T-helper 1 cell (primary cell): Measurements from ENCODE around the gene CHMP3.
A peak's percentile ranks its signal among the peaks of the same experiment; 100 is the strongest.
"Not testable (repeated sequence)": the region's sequence is repeated elsewhere in the genome, so short reads cannot be mapped to it uniquely, and the experiment has no call there.

Experiments used
- DNase-seq, 5 donors: peaks; one replicate each; pipeline ENCODE4 v3.0.0-alpha.2; 2012 to 2020

CHMP3 gene

GRCh38 chr2:86507600-86507999, 55.6 kb downstream of the CHMP3 start:
- DNase-seq, result no peak

- DNase-seq, result no peak
These were observed 62.7 kb downstream of the CHMP3 start for GRCh38 chr2:86500325-86501083.

- DNase-seq, result no peak
These were observed 63.9 kb downstream of the CHMP3 start for GRCh38 chr2:86499326-86499725.

- DNase-seq, result no peak
These were observed 64.6 kb downstream of the CHMP3 start for GRCh38 chr2:86498468-86499260.

GRCh38 chr2:86496391-86496790, 66.9 kb downstream of the CHMP3 start:
- not testable (repeated sequence) for DNase-seq

GRCh38 chr2:86492048-86492453, 71.2 kb downstream of the CHMP3 start:
- DNase-seq, result no peak

GRCh38 chr2:86491088-86491487, 72.2 kb downstream of the CHMP3 start:
- DNase-seq, result no peak

GRCh38 chr2:86490245-86490644, 73.0 kb downstream of the CHMP3 start:
- no peak for DNase-seq

GRCh38 chr2:86489542-86489941, 73.7 kb downstream of the CHMP3 start:
- DNase-seq, result no peak

GRCh38 chr2:86488561-86489250, 74.5 kb downstream of the CHMP3 start:
- no peak for DNase-seq

- no peak for DNase-seq
These were observed 76.2 kb downstream of the CHMP3 start for GRCh38 chr2:86487062-86487461.

GRCh38 chr2:86485802-86486201, 77.4 kb downstream of the CHMP3 start:
- DNase-seq, result no peak

- DNase-seq, result no peak
These were observed 78.1 kb downstream of the CHMP3 start for GRCh38 chr2:86485103-86485502.

- DNase-seq, result no peak
These were observed 78.9 kb downstream of the CHMP3 start for GRCh38 chr2:86484385-86484784.

GRCh38 chr2:86482034-86482433, 81.2 kb downstream of the CHMP3 start:
- peak in 1 of 5 donors; percentile 11 for DNase-seq

- no peak for DNase-seq
These were observed 83.1 kb downstream of the CHMP3 start for GRCh38 chr2:86480105-86480504.

- DNase-seq, result no peak
These were observed 85.9 kb downstream of the CHMP3 start for GRCh38 chr2:86477349-86477748.

- DNase-seq, result no peak
These were observed 86.3 kb downstream of the CHMP3 start for GRCh38 chr2:86476918-86477317.

GRCh38 chr2:86476092-86476491, 87.2 kb downstream of the CHMP3 start:
- DNase-seq, result no peak

- no peak for DNase-seq
These were observed 91.6 kb downstream of the CHMP3 start for GRCh38 chr2:86471637-86472036.

GRCh38 chr2:86470890-86471289, 92.4 kb downstream of the CHMP3 start:
- DNase-seq, result no peak

- peak in 2 of 5 donors; percentile 2 to 77 for DNase-seq
These were observed 94.8 kb downstream of the CHMP3 start for GRCh38 chr2:86468162-86469033.

- no peak for DNase-seq
These were observed 96.9 kb downstream of the CHMP3 start for GRCh38 chr2:86466306-86466705.
